ENCODE data around the gene SDHAF1.

Gene SDHAF1, protein sequence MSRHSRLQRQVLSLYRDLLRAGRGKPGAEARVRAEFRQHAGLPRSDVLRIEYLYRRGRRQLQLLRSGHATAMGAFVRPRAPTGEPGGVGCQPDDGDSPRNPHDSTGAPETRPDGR

GRCh38 chr19:35995048-35995993 lies at the start of gene SDHAF1:
TSS of gene SDHAF1 (plus strand) at chr19:35995188. CDS start at chr19:35995275, 87 bp downstream.
- peaks cover 15% of the 10 kb centered on the region for H3K36me3 ChIP-seq (ENCODE audit: insufficient read depth, low read length)
- no peak for TF ChIP-seq EZH2 (IDR thresholded peaks at IDR 0.05; ENCODE audit: borderline replicate concordance, low read depth, low read length, severe bottlenecking)
- TF ChIP-seq, protein P1, sequence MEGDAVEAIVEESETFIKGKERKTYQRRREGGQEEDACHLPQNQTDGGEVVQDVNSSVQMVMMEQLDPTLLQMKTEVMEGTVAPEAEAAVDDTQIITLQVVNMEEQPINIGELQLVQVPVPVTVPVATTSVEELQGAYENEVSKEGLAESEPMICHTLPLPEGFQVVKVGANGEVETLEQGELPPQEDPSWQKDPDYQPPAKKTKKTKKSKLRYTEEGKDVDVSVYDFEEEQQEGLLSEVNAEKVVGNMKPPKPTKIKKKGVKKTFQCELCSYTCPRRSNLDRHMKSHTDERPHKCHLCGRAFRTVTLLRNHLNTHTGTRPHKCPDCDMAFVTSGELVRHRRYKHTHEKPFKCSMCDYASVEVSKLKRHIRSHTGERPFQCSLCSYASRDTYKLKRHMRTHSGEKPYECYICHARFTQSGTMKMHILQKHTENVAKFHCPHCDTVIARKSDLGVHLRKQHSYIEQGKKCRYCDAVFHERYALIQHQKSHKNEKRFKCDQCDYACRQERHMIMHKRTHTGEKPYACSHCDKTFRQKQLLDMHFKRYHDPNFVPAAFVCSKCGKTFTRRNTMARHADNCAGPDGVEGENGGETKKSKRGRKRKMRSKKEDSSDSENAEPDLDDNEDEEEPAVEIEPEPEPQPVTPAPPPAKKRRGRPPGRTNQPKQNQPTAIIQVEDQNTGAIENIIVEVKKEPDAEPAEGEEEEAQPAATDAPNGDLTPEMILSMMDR (IDR thresholded peaks at IDR 0.05; ENCODE audit: borderline replicate concordance, extremely low read depth, low read length, poor library complexity, severe bottlenecking), result no peak
- H3K4me2 ChIP-seq (ENCODE audit: insufficient read depth, low read length), result peak within 1 kb of the TSS; percentile 91
- H3K4me1 ChIP-seq (ENCODE audit: insufficient read depth, low read length), result peaks cover 32% of the 10 kb centered on the region
- peak within 1 kb of the TSS; percentile 79 for H3K9ac ChIP-seq (ENCODE audit: low read depth, low read length)
- peak within 1 kb of the TSS; percentile 81 for H2AFZ ChIP-seq (ENCODE audit: low read depth, low read length)
- DNase-seq (peak; percentile 94), ATAC-seq (ENCODE audit: insufficient read depth, low read depth) (peak; percentile 92)
- peak within 1 kb of the TSS; percentile 79 for H3K27ac ChIP-seq (ENCODE audit: low read length)
- H4K20me1 ChIP-seq (ENCODE audit: insufficient read depth, low read length), result peaks cover 17% of the 10 kb centered on the region; the same call in 1 of the 2 replicates
- H3K27me3 ChIP-seq (ENCODE audit: insufficient read depth, low read length, poor library complexity), result no peaks in the 10 kb centered on the region
- H3K9me3 ChIP-seq (ENCODE audit: insufficient read depth, low read length, severe bottlenecking), result no peaks in the 10 kb centered on the region
- peaks cover 37% of the 10 kb centered on the region for H3K79me2 ChIP-seq (ENCODE audit: insufficient read depth, low read length)
- peak within 1 kb of the TSS; percentile 51 to 94; a peak in 3 of 4 replicates for H3K4me3 ChIP-seq (ENCODE audit: low read depth in 1 of 2, low read length in 2 of 2)

DNA sequence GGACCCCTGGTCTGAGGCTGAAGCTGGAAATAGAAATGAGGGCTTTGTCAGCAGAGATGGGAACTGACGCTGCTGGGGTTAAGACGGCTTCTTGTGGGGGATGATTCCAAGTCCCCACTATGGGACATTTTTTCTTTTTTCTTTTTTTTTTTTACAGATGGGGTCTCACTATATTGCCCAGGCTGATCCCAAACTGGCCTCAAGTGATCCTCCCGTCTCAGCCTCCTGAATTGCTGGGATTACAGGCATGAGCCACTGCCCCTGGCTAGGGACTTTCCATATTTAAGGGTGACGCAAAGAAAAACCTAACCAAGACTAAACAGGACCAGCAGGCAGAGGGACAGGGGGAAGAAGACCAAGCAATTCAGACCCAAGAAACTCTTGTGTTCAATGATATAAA lies 48.8 kb upstream of the SDHAF1 start:
- no peak for TF ChIP-seq EZH2 (IDR thresholded peaks at IDR 0.05; ENCODE audit: borderline replicate concordance, low read depth, low read length, severe bottlenecking)
- TF ChIP-seq, protein P1 (IDR thresholded peaks at IDR 0.05; ENCODE audit: borderline replicate concordance, extremely low read depth, low read length, poor library complexity, severe bottlenecking), result no peak
- peaks cover 16% of the 10 kb centered on the region for H4K20me1 ChIP-seq (ENCODE audit: insufficient read depth, low read length)
- no peak for DNase-seq

DNA sequence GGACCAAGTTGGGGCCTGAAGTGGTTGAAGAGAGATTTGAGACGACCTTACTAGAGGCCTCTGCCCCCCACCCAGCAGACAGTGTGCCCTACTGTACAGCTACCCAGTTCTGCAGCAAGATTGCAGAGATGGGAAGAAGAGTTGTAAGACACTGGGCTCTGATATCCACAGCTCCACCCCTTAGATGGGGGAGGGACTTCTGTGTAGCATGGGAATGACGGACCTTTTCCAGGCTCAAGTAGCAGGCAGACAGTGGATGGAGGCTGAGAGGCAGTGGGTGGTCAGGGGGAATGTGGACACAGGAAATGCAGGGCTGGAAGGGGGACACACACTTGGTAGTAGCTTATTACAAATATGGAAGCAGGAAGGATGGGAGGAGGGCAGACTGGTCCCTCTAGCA lies 45.9 kb upstream of the SDHAF1 start:
- Histone ChIP-seq H3K27me3 (ENCODE audit: insufficient read depth, low read length, poor library complexity) (no peaks in the 10 kb centered on the region), H3K4me3 (ENCODE audit: low read depth in 1 of 2, low read length in 2 of 2) (no peak overlapping the region), H4K20me1 (ENCODE audit: insufficient read depth, low read length) (peaks cover 14% of the 10 kb centered on the region), H3K9me3 (ENCODE audit: insufficient read depth, low read length, severe bottlenecking) (no peaks in the 10 kb centered on the region), H3K4me1 (ENCODE audit: insufficient read depth, low read length) (peaks cover 13% of the 10 kb centered on the region), H3K4me2 (ENCODE audit: insufficient read depth, low read length) (no peak overlapping the region), H3K27ac (ENCODE audit: low read length) (no peak overlapping the region), H2AFZ (ENCODE audit: low read depth, low read length) (no peak overlapping the region), H3K9ac (ENCODE audit: low read depth, low read length) (no peak overlapping the region), H3K79me2 (ENCODE audit: insufficient read depth, low read length) (no peaks in the 10 kb centered on the region), H3K36me3 (ENCODE audit: insufficient read depth, low read length) (peaks cover 6% of the 10 kb centered on the region)
- DNase-seq, result no peak
- no peak for ATAC-seq (ENCODE audit: insufficient read depth, low read depth)
- no peak for TF ChIP-seq EZH2 (IDR thresholded peaks at IDR 0.05; ENCODE audit: borderline replicate concordance, low read depth, low read length, severe bottlenecking)
- TF ChIP-seq, protein P1 (IDR thresholded peaks at IDR 0.05; ENCODE audit: borderline replicate concordance, extremely low read depth, low read length, poor library complexity, severe bottlenecking), result no peak

More for the DNA sequence above, 48.8 kb upstream of the SDHAF1 start:
- H2AFZ ChIP-seq (ENCODE audit: low read depth, low read length), result no peak overlapping the region
- H3K27ac ChIP-seq (ENCODE audit: low read length), result no peak overlapping the region
- ATAC-seq (ENCODE audit: insufficient read depth, low read depth), result no peak
- H3K4me3 ChIP-seq (ENCODE audit: low read depth in 1 of 2, low read length in 2 of 2), result no peak overlapping the region
- H3K9me3 ChIP-seq (ENCODE audit: insufficient read depth, low read length, severe bottlenecking), result no peaks in the 10 kb centered on the region
- no peaks in the 10 kb centered on the region for H3K4me1 ChIP-seq (ENCODE audit: insufficient read depth, low read length)
- no peaks in the 10 kb centered on the region for H3K79me2 ChIP-seq (ENCODE audit: insufficient read depth, low read length)
- H3K27me3 ChIP-seq (ENCODE audit: insufficient read depth, low read length, poor library complexity), result no peaks in the 10 kb centered on the region
- H3K4me2 ChIP-seq (ENCODE audit: insufficient read depth, low read length), result no peak overlapping the region
- peaks cover 13% of the 10 kb centered on the region for H3K36me3 ChIP-seq (ENCODE audit: insufficient read depth, low read length)
- H3K9ac ChIP-seq (ENCODE audit: low read depth, low read length), result no peak overlapping the region
